Stimulated activated CD4-positive, alpha-beta T cell treated with anti-CD3 and anti-CD28 coated beads, Interleukin-15, amount 100 ng/mL, for 24 hours (primary cell): ENCODE results near the gene TRIM44.

Experiments
- DNase-seq: peaks from one replicate; pipeline ENCODE4 v3.0.0-alpha.2; 2020

TRIM44 gene

DNA sequence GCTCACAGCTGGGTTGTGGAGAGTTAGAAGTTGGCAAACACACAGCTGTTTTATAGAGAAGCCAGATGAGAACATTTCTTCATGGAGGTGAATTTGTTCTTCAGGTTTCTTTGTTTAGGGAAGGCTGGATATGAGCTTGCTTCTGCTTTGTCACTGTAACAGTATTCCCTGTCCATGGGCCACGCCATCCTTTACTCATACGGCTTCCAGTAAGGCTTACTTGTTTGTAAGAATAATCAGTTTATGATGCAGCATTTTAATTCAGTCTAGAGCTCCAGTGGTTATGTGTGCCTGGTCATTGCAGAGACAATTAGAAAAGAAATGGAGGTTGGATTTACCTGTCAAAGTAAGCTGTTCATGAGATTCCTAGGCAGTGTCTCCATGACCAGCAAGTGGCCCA is 131.8 kb downstream of the TRIM44 start:
- no peak for DNase-seq

DNA sequence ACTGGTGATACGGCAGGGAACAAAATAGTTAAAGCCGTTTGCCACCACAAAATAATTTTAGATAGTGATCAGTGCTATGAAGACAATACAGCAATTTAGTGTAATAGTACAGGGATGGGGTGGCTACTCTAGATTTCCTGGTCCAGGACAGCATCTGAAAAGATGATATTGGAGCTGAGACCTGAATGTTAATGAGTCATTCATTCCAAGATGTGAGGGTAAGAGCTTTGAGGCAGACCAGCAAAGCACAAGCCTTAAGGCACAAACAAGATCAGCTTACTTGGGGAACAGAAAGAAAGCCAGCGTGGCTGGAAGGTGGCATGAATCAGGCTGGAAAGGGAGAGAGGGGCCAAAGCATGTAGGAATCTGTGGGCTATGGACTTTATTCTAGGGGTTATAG is 132.3 kb downstream of the TRIM44 start:
- no peak for DNase-seq

DNA sequence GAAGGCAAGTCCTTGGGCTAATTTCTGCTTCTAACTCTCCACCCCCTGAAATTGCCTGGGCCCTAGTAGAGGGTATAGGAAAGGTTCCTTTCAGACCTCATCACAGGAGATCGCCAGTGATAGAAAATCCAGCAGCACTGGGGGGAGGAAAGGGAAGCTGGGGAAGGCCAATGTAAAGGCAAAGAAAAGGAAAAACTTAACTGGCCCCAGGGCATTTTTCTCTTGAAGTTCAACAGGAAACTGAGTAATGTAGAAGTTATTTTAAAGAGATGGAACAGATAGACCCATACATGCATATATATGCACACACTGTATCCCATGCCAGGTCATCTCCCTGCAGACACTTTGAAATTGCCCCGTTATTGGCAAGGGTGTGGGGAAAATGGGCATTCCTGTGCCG is 134.0 kb downstream of the TRIM44 start:
- no peak for DNase-seq

DNA sequence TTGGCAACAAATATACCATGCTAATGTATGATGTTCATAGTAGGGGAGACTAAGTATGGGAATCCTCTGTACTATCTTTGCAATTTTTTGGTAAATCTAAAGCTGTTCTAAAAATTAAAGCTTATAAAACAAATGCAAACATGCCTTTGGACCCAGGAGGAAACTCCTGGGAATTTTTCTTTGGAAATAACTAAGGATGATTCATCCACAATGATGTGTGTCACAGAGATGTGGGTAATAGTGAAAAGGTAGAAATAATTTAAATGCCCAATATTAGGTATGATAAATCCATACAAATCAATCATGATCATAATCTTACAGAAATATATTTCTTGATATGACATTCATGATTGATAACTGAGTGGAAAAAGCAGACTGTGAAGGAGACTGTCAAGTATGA is 135.8 kb downstream of the TRIM44 start:
- DNase-seq = no peak

DNA sequence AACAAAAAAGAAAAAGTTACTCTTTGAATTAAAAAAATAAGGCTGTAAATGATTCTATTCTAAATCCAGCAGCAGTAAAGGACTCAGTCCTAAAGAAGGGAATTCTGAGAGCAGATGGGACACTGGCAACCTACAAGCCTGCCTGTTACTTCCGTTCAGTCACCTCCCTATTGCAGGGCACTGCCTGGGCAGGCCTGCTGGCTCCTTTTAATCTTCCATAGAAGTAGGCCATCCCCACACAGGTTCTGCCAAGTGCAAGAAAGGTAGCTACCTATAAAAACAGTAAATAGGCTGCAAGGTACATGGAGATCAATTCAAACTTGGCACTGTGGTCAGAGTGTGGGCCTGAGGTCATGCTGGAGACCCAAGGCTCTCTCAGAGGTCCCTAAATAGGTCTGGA is 136.4 kb downstream of the TRIM44 start:
- no peak for DNase-seq

DNA sequence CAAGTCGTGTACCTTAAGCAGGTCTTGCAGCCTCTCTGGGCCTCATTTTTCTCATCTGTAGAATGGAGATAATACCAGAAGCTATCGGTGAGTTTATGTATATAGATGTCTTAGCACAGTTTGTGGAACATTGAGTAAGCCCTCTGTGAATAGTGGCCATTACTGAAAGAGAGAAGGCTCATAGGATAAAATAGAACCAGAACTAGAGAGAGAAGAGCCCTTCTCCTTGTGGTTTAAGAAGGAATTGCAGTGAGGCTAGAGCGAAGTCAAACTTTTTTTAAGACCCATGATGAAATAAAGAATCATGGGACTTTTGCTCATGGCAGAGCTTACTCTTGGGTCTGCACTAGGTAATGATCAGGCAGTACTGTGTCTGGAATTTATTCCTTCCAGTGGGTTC is 137.1 kb downstream of the TRIM44 start:
- no peak for DNase-seq

DNA sequence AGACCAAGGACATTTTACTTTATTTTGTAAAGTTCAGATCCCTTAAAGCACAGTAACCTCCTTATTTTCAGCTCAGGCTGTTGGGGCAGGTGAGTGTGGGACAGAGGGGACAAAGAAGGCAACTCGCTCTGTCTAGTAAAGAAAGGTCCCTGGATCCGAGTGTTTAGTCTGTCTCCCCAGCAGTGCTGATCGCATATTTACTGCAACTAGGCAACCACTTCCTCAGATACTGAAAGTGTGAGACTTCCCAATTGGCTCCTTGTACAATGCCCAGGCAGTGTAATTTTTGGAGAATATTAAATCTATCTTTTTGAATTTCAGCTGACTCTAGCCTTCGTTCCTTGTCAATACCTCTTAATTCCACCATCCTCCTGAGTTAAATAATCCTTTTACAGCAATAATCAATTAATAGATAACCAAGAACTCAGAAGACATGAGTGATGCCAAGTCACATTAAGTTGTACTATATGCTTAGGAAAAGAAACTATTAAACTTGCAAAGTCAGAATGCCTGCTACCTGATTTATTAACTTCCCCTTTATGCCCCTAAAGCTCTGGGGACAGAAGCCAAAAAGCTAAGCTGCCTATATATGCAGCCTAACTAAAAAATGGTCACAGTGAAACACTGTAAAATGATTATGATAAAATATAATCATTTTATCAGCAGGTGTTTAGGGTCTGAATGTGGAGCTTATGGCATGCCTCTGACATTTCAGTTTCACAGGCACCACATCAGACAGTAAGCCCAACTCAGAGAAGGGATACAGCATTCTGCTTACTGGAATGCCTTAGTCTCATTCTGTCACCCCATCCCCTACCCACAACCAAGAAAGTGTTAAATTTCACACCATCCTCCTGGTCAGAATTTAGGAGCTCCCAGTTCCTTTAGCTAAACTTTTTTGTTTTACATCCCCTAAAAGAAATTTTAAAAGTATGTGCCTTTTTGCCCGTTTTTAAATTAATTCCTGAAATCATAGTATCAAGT is 138.7 kb downstream of the TRIM44 start:
- no peak for DNase-seq

DNA sequence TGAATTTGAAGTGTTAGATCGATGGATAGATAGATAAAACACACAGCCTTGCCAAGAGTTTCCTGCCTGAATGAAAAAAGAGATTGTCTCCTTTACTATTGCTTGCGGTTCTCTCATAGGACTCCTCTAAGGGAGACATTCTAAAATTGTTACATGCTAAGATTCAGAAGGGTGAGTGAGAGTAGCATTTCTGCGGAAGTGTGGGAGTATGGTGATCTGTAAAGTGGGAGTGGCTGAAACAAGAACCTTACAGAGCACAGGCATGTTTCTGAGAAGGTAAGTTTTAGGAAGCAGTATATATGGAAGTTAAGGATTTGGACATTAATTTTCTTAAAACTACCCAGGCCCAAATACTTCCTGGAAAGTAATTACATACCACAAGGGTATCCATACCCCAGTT is 139.6 kb downstream of the TRIM44 start:
- DNase-seq = no peak

DNA sequence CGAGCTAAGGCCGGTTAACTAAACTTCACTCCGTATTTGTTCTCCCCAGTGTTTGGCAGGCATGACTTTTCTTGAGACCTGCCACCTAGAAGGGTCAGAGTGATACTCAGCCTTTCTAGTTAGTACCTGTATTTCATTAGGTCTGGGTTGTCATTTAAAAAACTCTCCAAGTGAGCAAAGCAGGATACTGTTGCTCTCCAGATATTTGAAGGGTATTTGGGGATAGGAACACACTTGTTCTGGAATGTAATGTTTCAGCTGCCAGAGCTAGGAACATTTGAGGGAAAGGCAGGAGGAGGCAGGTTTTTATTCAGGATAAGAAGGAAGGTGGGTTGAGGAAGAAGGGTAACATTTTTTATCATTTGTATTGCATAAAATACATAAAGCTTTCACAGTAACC is 140.1 kb downstream of the TRIM44 start:
- no peak for DNase-seq

DNA sequence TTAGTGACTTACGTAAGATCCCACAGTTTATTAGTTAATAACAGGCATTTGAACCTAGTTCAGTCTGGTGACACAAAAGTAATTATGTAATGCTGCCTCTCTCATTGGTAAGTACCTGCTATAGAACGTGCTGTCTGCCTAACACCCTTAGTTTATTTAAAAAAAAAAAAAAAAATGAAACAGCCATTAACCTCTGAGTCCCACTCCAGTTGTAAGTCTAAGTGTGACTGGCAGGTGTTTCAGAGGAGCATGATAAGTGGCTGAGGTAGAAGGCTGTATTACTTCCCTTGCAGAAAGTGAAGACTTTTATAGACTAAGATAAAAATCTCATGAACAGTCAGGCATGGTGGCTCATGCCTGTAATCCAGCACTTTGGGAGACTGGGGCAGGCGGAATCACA is 140.5 kb downstream of the TRIM44 start:
- DNase-seq = no peak

DNA sequence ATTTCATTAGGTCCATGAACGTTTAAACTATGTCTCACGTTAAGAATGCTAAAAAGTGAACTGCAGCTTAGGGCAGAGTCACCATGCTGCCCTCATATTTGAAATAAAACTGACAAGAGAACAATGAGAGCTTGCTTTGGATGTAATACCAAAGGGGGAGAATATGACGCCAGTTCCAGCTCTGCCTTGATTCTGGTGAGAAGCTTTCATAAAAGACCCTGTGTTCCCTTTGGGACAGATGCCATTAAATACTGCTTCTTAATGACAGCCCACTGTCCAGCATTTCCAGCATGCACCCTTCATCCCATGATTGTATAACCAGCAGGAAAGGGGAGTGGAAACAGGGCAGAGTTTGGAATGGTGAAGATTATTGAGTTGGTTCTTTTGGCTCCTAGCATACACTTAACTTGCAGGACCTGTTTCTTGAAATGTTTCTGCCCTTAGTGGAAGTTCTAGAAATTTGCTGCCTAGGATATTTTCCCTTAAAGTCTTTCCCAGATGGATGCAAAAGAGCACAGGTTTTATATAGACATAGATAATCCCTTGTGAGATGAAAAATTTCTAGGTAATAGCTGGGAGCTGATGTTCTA is 142.0 kb downstream of the TRIM44 start:
- no peak for DNase-seq

DNA sequence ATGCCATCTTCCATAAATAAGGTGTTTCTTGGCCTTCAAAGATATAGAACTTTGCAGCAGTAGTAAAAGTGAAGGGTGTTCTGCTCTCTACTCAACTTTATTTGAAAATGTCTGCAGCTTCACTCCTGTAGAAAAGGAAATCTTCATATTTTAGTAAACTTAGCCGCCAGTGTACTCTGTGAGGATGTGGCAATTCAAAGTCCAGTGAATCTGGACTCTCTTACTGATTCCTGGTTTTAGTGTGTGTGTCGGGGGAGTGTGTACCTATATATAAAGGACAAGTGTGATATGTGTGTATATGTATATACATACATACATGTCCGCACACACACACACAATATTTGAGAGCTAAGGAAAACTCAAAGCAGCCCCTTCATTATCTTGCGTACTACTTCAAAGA is 147.0 kb downstream of the TRIM44 start:
- DNase-seq = no peak

DNA sequence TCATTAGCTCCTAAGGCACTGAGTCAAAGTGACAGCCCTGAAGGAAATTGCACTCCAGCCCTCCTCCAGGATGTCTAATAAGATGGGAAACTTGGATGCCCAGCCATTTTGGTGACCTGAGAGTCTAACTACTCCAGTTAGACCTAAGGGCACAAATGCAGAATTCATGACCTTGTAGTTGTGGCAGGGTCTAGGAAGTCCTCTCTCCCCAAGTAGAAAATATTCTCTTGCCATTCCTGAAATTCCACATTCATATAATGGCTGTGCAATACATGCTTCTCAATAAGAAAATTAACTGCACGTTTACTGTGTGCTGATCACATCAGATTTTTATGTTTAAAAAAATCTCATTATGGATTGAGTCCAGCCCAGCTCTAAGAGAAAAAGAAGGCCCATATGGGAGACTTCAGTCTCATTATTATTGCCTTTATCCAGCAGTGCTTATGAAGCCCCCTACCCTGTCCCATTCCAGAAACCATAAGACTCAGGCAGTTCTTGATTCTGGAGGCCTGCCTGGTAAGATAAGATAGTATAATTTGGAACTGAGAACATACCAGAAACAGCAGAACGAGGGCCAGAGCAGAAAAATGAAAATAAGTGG is 147.6 kb downstream of the TRIM44 start:
- DNase-seq = no peak

DNA sequence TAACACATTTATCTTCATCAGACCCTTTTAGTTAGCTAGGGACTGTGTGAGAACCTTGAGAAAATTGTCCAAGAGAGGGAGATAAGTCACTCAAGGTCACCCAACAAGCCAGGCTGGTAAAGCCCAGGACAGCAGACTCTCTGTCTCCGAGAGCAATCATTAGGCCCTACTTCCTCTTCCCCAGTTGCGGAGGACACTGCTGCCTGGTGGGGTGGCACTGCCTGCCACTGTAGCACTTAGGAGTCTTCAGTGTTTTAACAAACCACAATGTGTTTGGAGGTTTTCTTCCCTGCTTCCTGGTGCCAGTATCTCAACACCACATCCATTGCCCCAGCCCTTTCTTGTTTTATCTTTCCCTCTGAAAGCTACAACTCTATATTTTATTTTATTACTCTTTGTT is 149.2 kb downstream of the TRIM44 start:
- no peak for DNase-seq

DNA sequence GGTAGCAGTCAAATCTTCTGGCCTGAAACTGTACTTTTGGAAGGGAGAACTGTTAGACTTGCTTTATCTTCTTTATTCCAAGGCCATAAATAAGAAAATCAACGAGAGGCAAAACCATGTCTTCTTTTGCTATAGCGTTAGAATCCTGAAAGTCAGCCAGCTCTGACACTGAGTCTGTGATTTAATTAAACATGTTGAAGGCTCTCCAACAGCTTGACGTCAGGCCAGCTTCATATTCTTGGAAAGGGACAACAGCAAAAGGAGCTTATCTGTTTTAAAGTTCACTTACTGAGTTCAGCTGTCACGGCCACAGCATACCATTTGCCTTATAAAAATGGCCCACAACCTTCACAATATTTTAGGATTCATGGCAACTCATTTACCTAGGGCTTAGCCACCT is 150.3 kb downstream of the TRIM44 start:
- DNase-seq = no peak

DNA sequence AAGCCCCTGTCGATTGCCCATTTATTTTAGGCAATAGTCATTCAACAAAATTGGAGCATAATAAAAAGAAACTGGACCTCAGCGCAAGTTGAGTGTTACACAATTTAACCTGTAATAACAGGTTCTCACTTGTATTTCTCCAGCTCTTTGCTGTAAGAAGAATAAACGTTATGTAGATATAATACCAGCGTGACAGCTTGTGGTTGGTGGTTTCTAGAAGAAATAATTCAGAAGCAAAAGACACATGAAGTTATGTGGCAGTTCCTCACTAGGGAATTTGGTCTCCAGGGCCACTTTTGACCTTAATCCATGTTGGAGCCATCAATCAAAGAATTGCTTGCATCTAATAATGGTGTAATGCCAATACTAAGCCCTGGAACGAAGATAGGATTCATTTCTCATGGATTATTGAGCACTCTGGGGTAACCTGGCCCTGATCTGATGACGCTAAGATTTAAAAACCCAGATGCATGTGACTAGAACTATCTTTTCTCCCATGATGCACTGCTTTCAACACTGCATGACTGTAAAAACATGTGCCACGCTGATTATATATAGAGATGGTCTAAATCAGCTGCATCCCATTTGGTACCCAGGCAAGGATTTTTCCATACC is 151.6 kb downstream of the TRIM44 start:
- DNase-seq = no peak

DNA sequence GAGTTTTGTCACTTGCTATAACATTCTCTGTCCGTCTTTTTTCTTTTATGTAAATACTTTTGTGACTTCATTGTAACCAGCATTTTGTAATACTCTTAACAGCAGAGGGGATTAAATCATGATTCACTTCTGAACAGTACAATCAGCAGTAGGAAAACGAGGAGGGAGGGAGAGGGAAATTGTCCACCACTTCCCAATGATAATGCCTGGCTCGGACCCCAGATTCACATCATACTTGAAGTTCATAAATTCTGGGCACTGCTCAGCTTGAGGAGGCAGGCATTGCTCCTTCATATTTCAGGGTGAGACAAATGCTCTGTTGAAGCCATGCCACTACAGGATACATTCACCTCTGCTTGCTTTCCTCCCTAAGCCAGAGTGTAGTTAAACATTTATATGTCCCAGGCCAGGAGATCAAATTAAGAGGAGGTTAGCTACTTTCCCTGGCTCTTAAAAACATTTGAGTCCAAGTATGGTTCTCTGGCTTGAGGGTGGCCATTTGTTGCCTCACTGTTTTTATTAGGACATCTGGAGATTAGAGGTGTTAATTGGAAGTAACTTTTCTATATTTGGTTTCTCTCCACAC is 152.2 kb downstream of the TRIM44 start:
- DNase-seq = no peak

DNA sequence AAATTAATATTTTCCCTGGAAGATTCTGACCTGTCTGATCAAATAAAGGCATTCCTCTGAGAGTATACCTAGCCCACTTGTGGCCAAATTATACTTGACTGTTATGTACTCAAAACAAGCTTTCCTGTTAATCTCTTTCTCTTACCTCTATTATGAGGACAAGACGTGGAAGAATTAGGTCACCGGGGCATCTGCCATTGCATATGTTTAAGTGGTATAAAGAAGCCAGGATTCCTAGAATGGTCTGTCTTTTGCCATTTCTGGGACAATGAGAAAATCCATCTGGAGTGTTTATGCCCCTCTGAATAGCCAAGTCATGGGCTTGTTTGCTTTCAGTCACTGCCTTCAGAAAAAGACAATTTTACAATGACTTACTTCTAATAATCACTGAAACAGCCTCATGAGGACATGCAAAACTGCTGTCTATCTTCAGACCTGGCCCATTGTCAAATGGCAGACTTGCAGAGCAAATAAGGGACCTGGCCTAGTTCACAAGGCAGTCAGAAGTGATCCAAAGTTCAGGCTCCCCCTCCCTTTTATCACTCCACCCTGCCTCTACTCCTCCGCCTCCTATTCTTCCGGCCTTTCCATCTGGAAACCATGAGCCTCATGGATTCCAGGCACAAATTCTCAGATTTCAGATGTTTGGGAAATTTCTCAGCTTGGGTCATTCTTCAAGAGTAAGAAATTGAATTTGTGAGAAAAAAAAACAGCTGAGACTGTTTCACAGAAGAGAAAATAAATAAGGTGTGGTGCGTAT is 153.2 kb downstream of the TRIM44 start:
- DNase-seq = no peak

DNA sequence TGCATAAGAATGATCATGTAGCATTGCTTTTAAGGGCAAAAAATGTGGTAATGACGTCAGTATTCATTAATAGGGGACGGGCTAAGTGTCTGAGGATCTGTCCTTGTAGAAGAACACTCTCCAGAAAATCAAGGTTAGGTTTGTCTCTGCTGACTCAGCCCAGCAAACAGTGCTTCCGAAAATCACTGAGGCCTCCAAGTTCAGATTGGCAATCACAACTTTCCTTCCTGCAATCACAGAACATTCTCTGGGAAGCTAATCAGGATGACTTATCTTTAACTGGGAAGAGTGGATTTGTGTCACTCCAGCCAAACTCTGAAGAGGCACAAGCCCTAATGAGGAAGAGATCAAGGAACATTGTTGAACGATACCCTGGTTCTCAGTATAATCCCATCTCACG is 158.0 kb downstream of the TRIM44 start:
- no peak for DNase-seq

DNA sequence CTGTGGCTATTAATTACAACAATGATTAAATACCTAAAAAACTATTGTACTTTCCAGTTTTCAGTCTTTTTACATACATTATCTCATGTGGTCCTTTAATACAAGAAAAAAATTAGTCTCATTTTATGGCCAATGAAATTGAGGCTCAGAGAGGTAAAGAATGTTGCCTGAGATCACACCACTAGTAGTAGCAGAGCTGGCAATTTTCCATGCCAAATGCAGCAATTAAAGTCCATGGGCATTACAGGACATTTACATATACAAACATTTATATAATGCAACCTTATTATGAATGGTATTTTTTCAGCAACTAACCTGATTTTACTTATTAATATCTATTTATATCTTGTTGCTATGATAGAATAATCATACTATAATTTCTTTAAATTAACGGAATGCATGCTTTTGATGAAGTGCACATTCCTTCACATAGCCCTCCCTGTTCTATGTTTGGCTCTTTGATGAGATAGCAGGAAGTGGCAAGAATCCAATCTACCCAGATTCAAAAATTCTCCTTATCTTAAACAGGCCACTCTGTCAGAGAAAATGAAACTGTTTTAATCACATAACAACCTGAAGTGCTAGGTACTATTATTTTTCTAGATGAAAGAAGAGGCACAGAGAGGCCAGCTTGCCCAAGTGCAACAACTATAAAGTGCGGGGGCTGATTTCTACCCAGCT is 160.4 kb downstream of the TRIM44 start:
- DNase-seq = no peak

DNA sequence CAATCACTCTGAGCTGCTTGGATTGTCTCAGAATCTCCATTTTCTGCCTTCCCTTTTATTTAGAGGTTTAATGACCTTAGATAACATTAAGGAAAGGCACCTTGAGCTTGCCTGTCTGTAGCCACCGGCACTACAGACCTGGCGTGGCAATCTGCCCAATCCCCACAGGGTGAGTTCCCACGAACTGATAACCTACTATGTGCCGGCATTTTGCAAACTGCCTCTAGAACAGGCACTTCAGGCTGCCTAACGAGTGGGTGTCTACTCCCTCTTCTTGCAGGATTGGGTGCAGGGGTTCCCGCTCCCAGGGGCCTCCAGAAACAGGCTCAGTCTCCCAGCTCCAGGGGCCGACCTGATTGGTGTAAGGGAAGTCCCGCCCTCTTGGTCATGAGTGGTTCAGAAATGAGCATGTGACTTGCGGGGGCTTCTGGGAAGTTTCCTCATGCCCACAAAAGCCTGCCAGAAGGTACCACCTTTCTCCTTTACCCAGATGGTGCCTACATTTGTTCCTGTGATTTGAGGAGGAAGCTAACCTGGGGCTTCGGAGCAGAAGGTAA is 161.2 kb downstream of the TRIM44 start:
- DNase-seq = no peak

DNA sequence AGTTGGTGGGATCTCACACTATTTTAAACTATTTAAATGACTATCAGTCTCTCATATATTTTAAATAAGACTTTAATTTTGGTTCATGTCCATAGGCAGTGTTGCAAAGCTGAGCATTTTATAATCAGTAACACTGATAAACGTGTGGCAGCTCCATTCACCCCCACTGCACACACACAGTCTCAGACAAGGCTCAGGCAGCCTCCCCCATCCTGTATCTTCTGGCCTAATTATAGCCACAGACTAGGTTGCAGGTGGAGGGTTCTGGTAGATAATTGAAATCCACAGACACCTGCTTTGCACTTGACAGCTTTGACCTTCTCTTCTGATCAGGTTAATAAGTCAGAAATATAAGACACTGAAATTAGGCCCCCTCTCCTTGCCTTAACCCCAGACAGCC is 162.8 kb downstream of the TRIM44 start:
- no peak for DNase-seq
